Dermis blood vessel endothelial cell (primary cell): ENCODE data around the gene COX4I2. TPM values are rescaled to one million over a fixed set of nuclear protein-coding genes. Genes with fewer than 3 reads are reported as not detected.
"Not testable (repeated sequence)": the region's sequence is repeated elsewhere in the genome, so short reads cannot be mapped to it uniquely, and the experiment has no call there.

ENCODE experiments used
- DNase-seq: peaks from one replicate; pipeline ENCODE4 v3.0.0; 2010
- total RNA-seq: library from RNA; depleted of rRNA; stranded (reverse); fragments of >200 nt; gene quantifications from 2 replicates; pipeline ENCODE4 v1.2.3, GENCODE V29; 2014

COX4I2 gene
- total RNA-seq, 1 donor from 2014 or later, result not detected

- peak; percentile 86 for DNase-seq
These were observed 24.1 kb downstream of the COX4I2 start for GRCh38 chr20:31661625-31662371.

GRCh38 chr20:31662372-31662854 lies 24.7 kb downstream of the COX4I2 start:
- DNase-seq, result no peak

DNA sequence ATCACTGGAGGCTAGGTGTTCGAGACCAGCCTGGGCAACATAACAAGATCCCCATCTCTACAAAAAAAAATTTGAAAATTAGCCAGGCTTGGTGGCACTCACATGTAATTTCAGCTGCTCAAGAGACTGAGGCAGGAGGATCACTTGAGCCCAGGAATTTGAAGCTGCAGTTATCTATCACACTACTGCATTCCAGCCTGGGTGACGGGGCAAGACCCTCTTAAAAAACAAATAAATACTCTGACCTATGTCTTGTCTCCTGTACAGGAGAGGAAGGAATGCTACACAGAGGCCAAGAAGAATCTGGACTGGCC lies 25.8 kb downstream of the COX4I2 start:
- DNase-seq, result no peak

DNA sequence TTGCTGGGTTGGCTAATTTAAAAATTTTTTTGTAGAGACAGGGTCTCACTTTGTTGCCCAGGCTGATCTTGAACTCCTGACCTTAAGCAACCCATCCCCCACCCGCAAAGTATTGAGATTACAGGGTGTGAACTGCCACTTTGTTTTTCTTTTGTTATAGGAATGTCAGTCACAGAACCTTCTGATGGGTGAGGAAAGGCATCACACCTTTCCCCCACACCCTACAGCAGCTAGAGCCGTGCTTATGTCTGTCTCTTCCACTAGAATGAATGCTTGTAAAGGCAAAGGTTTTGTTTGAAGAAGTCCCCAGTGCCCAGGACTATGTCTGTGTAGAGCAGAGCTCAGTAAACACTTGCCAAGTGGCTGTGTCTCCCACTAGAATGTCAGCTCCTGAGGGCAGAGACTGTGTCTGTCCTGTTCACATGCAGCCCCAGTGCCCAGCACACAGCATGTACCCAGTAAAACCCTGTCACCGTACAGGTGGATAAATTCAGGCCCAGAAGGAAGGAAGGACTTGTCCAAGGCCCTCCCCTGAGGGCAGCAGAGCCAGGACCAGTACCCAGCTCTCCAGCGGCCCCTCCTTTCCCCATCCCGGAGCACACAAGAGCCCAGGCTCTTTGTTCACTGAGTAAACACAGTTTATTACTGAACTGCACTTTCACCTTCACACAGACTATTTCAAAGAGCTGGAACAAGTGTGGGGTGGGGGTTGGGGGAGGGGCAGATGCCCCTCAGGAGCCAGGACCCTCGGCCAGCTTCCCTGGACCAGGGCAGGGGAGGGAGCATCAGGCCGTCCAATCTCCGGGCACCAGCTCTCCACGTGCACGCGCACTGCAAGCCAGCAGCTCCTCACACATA lies 26.4 kb downstream of the COX4I2 start:
- DNase-seq, result no peak

DNA sequence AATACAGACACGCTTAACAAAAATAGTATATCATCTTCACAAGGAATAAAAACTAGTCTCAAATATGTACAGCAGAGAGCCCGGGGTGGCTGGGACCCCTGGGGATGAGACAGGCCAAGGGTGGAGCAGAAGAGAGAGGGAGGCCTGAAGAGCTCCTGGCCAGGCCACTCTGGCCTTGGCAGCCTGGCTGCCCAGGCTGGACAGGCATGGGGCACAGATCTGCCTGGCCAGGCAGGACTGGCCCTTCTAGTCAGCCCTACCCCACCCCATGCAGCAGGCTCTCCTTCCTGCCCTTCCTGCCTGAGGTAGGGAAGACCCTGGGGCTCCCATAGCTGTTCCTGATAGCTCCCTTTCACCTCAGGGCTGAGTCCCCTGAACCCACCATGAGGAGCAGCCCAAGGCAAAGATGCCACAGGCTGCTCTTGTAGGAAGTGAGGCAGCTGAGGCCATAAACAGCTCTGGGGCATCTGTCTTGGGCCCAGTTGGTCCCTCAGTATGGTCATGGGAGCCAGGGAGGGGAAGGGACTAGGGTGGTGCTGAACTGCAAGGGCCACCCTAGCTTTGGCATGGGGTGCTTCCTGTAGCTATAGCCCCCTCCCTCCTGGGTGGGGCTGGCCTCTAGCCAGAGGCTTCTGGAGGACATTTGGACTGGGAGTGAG lies 27.1 kb downstream of the COX4I2 start:
- no peak for DNase-seq

DNA sequence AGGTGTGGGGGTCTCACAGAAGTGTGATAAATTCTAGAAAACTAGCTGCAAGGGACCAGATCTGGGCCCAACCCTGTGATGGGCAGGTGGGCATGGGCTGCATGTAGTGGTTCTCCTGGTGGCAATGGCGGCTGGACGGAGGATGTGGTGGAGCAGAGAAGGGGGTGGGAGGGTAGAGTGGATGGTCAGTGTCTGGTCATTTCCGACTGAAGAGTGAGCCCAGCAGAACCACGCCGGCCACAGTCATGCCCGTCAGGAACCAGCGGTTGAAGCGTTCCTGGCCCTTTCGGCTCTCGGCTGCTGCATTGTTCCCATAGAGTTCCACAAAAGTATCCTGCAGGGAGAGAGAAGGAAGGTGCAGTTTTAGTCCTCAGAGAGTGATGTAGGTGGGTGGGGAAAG lies 28.0 kb downstream of the COX4I2 start:
- no peak for DNase-seq

DNA sequence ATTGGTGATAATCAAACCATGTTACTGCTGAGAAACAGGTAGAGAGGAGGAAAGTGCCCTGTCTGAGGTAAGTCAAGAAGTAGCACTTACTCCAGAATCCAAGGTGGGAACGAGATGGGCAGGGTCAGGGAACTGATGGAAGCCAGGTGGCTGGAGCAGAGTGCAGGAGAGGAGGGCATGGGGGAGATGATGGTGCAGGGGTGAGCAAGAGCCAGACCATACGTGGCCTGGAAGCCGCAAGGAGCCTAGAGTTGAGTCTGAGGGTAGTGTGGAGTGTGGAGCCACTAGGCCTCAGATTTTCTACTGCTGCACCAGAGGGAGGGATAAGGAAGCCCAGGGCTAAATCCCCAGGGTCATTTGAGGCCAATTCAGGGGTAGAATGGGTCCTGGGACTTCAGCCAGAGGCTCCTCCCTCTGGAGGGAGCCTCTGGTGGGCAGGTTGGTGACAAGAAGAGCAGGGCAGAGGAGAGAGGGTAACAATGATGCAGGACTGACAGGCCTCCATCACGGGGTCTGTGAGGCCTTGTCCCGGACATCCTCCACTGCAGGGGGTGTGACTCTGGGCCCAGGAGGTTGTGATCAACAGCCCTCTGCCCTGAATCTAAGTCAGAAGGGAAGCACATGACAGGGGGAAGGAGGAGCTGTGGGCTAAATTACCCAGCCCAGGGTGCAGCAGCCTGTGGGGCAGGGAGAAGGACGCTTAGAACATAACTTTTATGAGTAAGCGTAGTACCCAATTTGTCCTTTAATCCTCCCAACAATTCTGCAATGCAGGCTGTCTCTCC lies 28.7 kb downstream of the COX4I2 start:
- DNase-seq, result no peak

- DNase-seq, result no peak
These were observed 29.9 kb downstream of the COX4I2 start for GRCh38 chr20:31667315-31668285.

GRCh38 chr20:31668944-31669343 lies 31.2 kb downstream of the COX4I2 start:
- not testable (repeated sequence) for DNase-seq

DNA sequence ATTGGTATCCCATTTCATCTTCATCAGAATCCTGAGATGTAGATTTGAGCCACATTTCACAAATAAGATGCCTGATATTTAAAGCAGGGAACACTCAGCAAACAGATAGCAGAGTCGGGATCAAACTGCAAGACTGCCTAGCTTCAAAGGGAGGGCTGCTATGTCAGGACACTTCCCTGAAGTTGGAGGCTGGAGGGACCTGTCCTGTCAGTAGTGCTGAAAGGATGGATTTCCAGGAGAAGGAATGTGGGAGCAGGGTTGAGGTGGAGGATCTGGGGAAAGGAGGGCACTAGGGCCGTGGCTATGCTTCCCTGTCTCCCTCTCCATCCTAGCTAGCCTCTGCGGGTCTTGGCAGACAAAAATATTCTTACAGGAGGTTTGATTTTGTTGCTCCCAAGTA lies 32.2 kb downstream of the COX4I2 start:
- DNase-seq, result no peak

DNA sequence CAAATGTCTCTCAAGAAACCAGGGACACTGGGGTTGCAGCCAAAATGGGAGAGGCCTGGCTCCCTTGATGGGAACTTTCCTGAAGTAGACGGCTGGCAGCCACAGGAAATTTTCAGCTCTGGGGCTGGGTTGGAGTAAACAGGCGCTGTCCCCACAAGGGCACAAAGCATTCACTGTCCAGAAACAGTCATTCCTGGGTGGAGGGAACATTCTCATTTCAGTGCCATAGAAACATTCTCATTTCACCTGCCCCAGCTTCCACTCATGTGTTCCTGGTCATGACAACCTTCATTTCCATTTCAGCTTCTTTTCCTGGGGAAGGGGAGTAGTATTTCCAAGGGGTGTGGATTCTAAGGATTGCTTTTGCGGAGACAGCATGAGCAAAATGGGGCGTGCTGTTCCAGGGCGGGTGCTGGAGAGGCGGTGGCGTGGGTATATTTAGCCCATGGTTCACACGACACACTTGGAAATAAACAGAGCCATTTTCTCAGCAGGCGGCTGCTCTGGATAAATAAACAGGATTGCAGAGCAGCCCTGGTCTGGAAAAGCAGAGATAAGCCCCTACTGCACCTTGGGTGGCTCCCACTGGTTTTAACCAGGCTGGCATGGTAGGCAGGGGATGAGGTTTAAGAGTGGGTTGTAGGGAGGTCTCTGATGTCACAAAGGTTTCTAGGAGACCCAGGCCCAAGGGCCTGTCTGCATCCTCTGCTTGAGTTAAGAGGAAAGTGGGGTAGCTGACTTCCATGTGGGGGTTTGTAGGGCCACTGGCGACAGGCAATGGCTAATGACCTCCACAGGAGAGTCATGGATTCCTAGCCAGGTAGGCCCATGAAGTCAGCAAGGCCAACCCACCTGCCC lies 32.9 kb downstream of the COX4I2 start:
- no peak for DNase-seq

GRCh38 chr20:31671324-31671723 lies 33.6 kb downstream of the COX4I2 start:
- DNase-seq, result no peak

GRCh38 chr20:31673435-31673834 lies 35.7 kb downstream of the COX4I2 start:
- DNase-seq, result no peak

GRCh38 chr20:31673943-31674463 lies 36.3 kb downstream of the COX4I2 start:
- no peak for DNase-seq

DNA sequence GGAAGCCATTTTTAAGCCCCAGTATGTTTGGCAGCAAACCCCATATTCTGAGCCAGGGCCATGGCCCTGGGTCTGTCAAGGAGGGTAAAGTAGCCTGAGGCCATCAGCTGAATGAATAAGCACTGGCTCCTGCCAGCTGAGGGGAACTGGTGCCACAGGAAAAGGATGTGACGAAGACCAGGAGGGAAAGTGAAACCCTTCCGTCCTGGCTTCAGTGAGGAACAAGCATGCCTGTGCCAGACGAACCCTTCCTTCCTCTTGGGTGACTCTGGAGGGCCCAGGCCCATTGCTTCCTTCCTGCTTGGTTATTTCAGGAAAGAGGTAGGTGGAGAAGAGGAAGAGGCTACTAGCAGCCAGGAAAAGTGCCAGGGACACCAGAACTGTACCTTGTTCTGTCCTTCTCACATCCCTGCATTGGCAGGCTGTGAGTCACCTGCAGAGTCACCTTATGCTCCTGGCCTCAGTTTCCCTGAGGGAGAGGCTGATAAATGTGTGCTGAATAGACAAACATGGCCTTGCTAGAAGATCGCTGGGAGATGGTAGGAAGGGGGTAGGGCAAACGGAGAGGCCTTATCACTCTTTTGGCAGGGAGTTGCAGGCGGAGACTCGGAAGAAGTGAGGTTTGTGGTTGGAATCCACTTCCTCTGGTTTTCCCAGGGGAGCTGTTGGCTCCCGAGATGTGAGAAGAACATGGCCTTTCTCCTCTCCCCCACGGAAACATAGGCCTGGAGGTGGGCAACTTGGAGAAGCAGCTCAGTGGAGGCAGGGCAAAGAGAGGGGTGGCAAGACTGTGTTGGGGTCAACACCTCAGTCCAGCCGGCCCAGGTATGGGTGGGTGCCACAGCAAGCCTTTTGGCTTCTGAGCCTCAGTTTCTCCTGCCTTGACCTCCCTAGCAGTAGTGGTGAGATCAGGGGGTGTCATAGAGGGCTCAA lies 37.4 kb downstream of the COX4I2 start:
- peak; percentile 92 for DNase-seq

- DNase-seq, result peak; percentile 62
These were observed 38.3 kb downstream of the COX4I2 start for GRCh38 chr20:31675828-31676608.

GRCh38 chr20:31676609-31676989 lies 38.9 kb downstream of the COX4I2 start:
- no peak for DNase-seq
